DND-41 (cell line): ENCODE measurements around the gene PTPRN2.
"Not testable (repeated sequence)": the region's sequence is repeated elsewhere in the genome, so short reads cannot be mapped to it uniquely, and the experiment has no call there.

Experiments
- ATAC-seq: fragments of 200-7000 bp; cut with Tn5 transposase; 3 replicates; pipeline ENCODE4 v1.9.1; 2021; ENCODE audit warnings: low read depth; ENCODE audit not compliant: insufficient read depth
- DNase-seq: peaks from one replicate; pipeline ENCODE4 v3.0.0-alpha.2; 2020
- H2AFZ ChIP-seq: 2 replicates; pipeline ENCODE4 v1.6.0; 2012; ENCODE audit warnings: low read depth, low read length
- H3K27ac ChIP-seq: 2 replicates; pipeline ENCODE4 v1.5.1; 2012; ENCODE audit warnings: low read length, inconsistent platforms
- H3K27me3 ChIP-seq: fragments of 200-600 bp; sonication (generic); 2 replicates; pipeline ENCODE4 v1.6.0; 2012; ENCODE audit warnings: low read length, mild to moderate bottlenecking, inconsistent platforms; ENCODE audit not compliant: insufficient read depth, poor library complexity
- H3K36me3 ChIP-seq: 2 replicates; pipeline ENCODE4 v1.5.1; 2012; ENCODE audit warnings: low read length, inconsistent platforms; ENCODE audit not compliant: insufficient read depth
- H3K4me1 ChIP-seq: 2 replicates; pipeline ENCODE4 v1.5.1; 2012; ENCODE audit warnings: mild to moderate bottlenecking, low read length; ENCODE audit not compliant: insufficient read depth
- H3K4me2 ChIP-seq: 2 replicates; pipeline ENCODE4 v1.6.0; 2012; ENCODE audit warnings: mild to moderate bottlenecking, moderate library complexity, low read length, inconsistent platforms; ENCODE audit not compliant: insufficient read depth
- H3K4me3 ChIP-seq, 2 experiments: fragments of 200-600 bp in 1 of 2; shearing (Covaris generic) in 1 of 2; 2 replicates each; pipeline ENCODE4 v1.5.1; 2012 to 2016; ENCODE audit warnings: inconsistent platforms in 2 of 2, low read length in 2 of 2, mild to moderate bottlenecking in 2 of 2, low read depth in 1 of 2, moderate library complexity in 1 of 2
- H3K79me2 ChIP-seq: 2 replicates; pipeline ENCODE4 v1.6.0; 2012; ENCODE audit warnings: low read length, inconsistent platforms; ENCODE audit not compliant: insufficient read depth
- H3K9ac ChIP-seq: 2 replicates; pipeline ENCODE4 v1.6.0; 2012; ENCODE audit warnings: low read depth, mild to moderate bottlenecking, inconsistent platforms, low read length, moderate library complexity
- H3K9me3 ChIP-seq: 2 replicates; pipeline ENCODE4 v1.5.1; 2012; ENCODE audit warnings: low read length, moderate library complexity, mild to moderate bottlenecking, inconsistent platforms; ENCODE audit not compliant: insufficient read depth, severe bottlenecking
- H4K20me1 ChIP-seq: 2 replicates; pipeline ENCODE4 v1.6.0; 2012; ENCODE audit warnings: low read length; ENCODE audit not compliant: insufficient read depth
- CTCF ChIP-seq: IDR thresholded peaks from 2 replicates; pipeline ENCODE4 v1.5.1; 2012; ENCODE audit warnings: borderline replicate concordance, low read length, moderate library complexity, mild to moderate bottlenecking; ENCODE audit not compliant: poor library complexity, severe bottlenecking; ENCODE audit errors: extremely low read depth
- EZH2 ChIP-seq: IDR thresholded peaks from 3 replicates; pipeline ENCODE4 v1.6.1; 2012; ENCODE audit warnings: borderline replicate concordance, low read depth, mild to moderate bottlenecking, moderate library complexity, low read length, inconsistent platforms; ENCODE audit not compliant: severe bottlenecking

Gene PTPRN2

GRCh38 chr7:158407581-158408317 is 179.9 kb downstream of the PTPRN2 start:
- Histone ChIP-seq H3K9ac (no peak overlapping the region), H3K4me3 (no peak overlapping the region), H3K27ac (no peak overlapping the region), H3K36me3 (no peaks in the 10 kb centered on the region), H4K20me1 (no peaks in the 10 kb centered on the region), H3K27me3 (peaks cover 8% of the 10 kb centered on the region), H3K79me2 (no peaks in the 10 kb centered on the region), H2AFZ (no peak overlapping the region), H3K9me3 (no peaks in the 10 kb centered on the region), H3K4me1 (no peaks in the 10 kb centered on the region), H3K4me2 (no peak overlapping the region)
- TF ChIP-seq CTCF (peak; percentile 78), EZH2 (no peak)
- no peak for DNase-seq
- peak; percentile 66 for ATAC-seq

DNA sequence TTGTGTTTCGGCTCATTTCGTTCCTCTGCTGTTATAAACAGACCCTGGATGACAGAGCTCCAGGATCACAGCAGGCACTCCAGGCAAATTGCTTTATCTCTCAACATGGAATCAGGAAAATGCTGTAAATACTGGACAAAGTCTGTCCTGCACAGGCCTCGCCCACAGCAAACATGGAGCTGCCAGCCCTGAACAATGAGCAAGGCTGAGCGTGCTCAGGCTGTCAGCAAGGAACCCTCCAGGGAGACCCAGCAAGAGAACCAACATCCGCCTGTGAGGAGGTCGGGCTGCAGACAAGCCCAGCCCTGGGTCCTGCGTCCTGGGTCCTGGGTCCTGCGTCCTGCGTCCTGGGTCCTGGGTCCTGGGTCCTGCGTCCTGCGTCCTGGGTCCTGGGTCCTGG is 180.8 kb downstream of the PTPRN2 start:
- TF ChIP-seq EZH2: no peak
- no peak for TF ChIP-seq CTCF
- Histone ChIP-seq H3K4me3 (no peak overlapping the region), H3K27ac (no peak overlapping the region), H2AFZ (no peak overlapping the region), H3K9ac (no peak overlapping the region), H3K79me2 (no peaks in the 10 kb centered on the region), H3K27me3 (peaks cover 8% of the 10 kb centered on the region), H3K36me3 (no peaks in the 10 kb centered on the region), H3K9me3 (no peaks in the 10 kb centered on the region), H3K4me1 (no peaks in the 10 kb centered on the region), H4K20me1 (no peaks in the 10 kb centered on the region), H3K4me2 (no peak overlapping the region)
- no peak for DNase-seq
- no peak for ATAC-seq

- H3K9ac ChIP-seq: no peak overlapping the region
- H3K27ac ChIP-seq: no peak overlapping the region
- no peaks in the 10 kb centered on the region for H3K4me1 ChIP-seq
- H3K4me2 ChIP-seq: no peak overlapping the region
- H3K27me3 ChIP-seq: peaks cover 8% of the 10 kb centered on the region
- no peaks in the 10 kb centered on the region for H3K36me3 ChIP-seq
- no peaks in the 10 kb centered on the region for H4K20me1 ChIP-seq
- no peak overlapping the region for H2AFZ ChIP-seq
- TF ChIP-seq EZH2: no peak
- no peak for TF ChIP-seq CTCF
- no peak overlapping the region for H3K4me3 ChIP-seq
- no peak for DNase-seq
- no peaks in the 10 kb centered on the region for H3K9me3 ChIP-seq
- no peak for ATAC-seq
- H3K79me2 ChIP-seq: no peaks in the 10 kb centered on the region
Observed at GRCh38 chr7:158406364-158406763, 181.3 kb downstream of the PTPRN2 start.

GRCh38 chr7:158405771-158406170 is 181.9 kb downstream of the PTPRN2 start:
- not testable (repeated sequence) for H3K4me3 ChIP-seq, H2AFZ ChIP-seq, H3K79me2 ChIP-seq, H3K9me3 ChIP-seq, H3K4me1 ChIP-seq, DNase-seq, H3K27me3 ChIP-seq, H3K9ac ChIP-seq, H3K27ac ChIP-seq, H3K36me3 ChIP-seq, ATAC-seq, H4K20me1 ChIP-seq, H3K4me2 ChIP-seq
